H9 (cell line): ENCODE data around the gene LMTK3. TPM values are rescaled to one million over a fixed set of nuclear protein-coding genes. Genes with fewer than 3 reads are reported as not detected.

Experiments used
- DNase-seq: peaks from one replicate; pipeline ENCODE4 v3.0.0-alpha.2; 2017
- H2AFZ ChIP-seq: one replicate; pipeline ENCODE4 v1.6.1; 2013; ENCODE audit warnings: mild to moderate bottlenecking, low read length, control low read depth, moderate library complexity
- H2AK5ac ChIP-seq: 2 replicates; pipeline ENCODE4 v1.6.1; 2013; ENCODE audit warnings: low read length, control low read depth, mixed read lengths; ENCODE audit not compliant: insufficient read length
- H2BK120ac ChIP-seq: one replicate; pipeline ENCODE4 v1.6.1; 2013; ENCODE audit warnings: low read depth, mild to moderate bottlenecking, low read length, control low read depth, inconsistent platforms; ENCODE audit not compliant: poor library complexity, severe bottlenecking
- H2BK12ac ChIP-seq: 2 replicates; pipeline ENCODE4 v1.6.1; 2013; ENCODE audit warnings: low read length, control low read depth, mixed read lengths, low read depth; ENCODE audit not compliant: insufficient read length
- H2BK15ac ChIP-seq: 2 replicates; pipeline ENCODE4 v1.6.1; 2013; ENCODE audit warnings: low read depth, low read length, control low read depth
- H2BK20ac ChIP-seq: one replicate; pipeline ENCODE4 v1.6.1; 2013; ENCODE audit warnings: low read depth, mild to moderate bottlenecking, low read length, control low read depth, inconsistent platforms; ENCODE audit not compliant: poor library complexity, severe bottlenecking
- H2BK5ac ChIP-seq: 2 replicates; pipeline ENCODE4 v1.6.1; 2013; ENCODE audit warnings: low read length, control low read depth, mixed read lengths; ENCODE audit not compliant: insufficient read length
- H3K14ac ChIP-seq: 2 replicates; pipeline ENCODE4 v1.6.1; 2013; ENCODE audit warnings: low read length, control low read depth; ENCODE audit not compliant: insufficient read depth
- H3K18ac ChIP-seq: 2 replicates; pipeline ENCODE4 v1.6.1; 2013; ENCODE audit warnings: low read depth, mild to moderate bottlenecking, mixed read lengths, low read length, control low read depth; ENCODE audit not compliant: insufficient read length
- H3K23ac ChIP-seq: 2 replicates; pipeline ENCODE4 v1.6.1; 2013; ENCODE audit warnings: low read length, control low read depth, mixed read lengths, low read depth; ENCODE audit not compliant: insufficient read length
- H3K23me2 ChIP-seq: 2 replicates; pipeline ENCODE4 v1.6.1; 2013; ENCODE audit warnings: low read depth, mild to moderate bottlenecking, mixed read lengths, low read length, control low read depth; ENCODE audit not compliant: insufficient read length, poor library complexity, severe bottlenecking
- H3K27ac ChIP-seq: 2 replicates; pipeline ENCODE4 v1.5.1; 2013; ENCODE audit warnings: low read length, control low read depth, mixed read lengths, low read depth; ENCODE audit not compliant: insufficient read length
- H3K27me3 ChIP-seq: 2 replicates; pipeline ENCODE4 v1.6.1; 2013; ENCODE audit warnings: low read length, control low read depth, inconsistent platforms; ENCODE audit not compliant: insufficient read depth
- H3K4ac ChIP-seq: 2 replicates; pipeline ENCODE4 v1.6.1; 2013; ENCODE audit warnings: low read depth, mild to moderate bottlenecking, control low read depth, inconsistent platforms, low read length, moderate library complexity
- H3K4me1 ChIP-seq: 2 replicates; pipeline ENCODE4 v1.6.1; 2013; ENCODE audit warnings: low read length, control low read depth, inconsistent platforms; ENCODE audit not compliant: insufficient read depth
- H3K4me2 ChIP-seq: 2 replicates; pipeline ENCODE4 v1.6.1; 2013; ENCODE audit warnings: low read length, control low read depth, mixed read lengths; ENCODE audit not compliant: insufficient read length, insufficient read depth
- H3K56ac ChIP-seq: 2 replicates; pipeline ENCODE4 v1.6.1; 2013; ENCODE audit warnings: low read depth, mild to moderate bottlenecking, mixed read lengths, low read length, control low read depth; ENCODE audit not compliant: insufficient read length
- H3K79me1 ChIP-seq: 2 replicates; pipeline ENCODE4 v1.6.1; 2013; ENCODE audit warnings: low read depth, mild to moderate bottlenecking, moderate library complexity, low read length, control low read depth, inconsistent platforms; ENCODE audit not compliant: insufficient read depth, poor library complexity, severe bottlenecking
- H3K79me2 ChIP-seq: 2 replicates; pipeline ENCODE4 v1.6.1; 2013; ENCODE audit warnings: low read length, control low read depth, inconsistent platforms; ENCODE audit not compliant: insufficient read depth
- H3K9ac ChIP-seq: 2 replicates; pipeline ENCODE4 v1.6.1; 2013; ENCODE audit warnings: low read length, control low read depth, mixed read lengths; ENCODE audit not compliant: insufficient read length; ENCODE audit errors: extremely low read depth
- H3K9me3 ChIP-seq: one replicate; pipeline ENCODE4 v1.6.1; 2013; ENCODE audit warnings: low read depth, low read length, inconsistent platforms; ENCODE audit not compliant: control insufficient read depth
- H3T11ph ChIP-seq: one replicate; pipeline ENCODE4 v1.6.1; 2013; ENCODE audit warnings: mild to moderate bottlenecking, low read length, control low read depth, inconsistent platforms
- H4K20me1 ChIP-seq: one replicate; pipeline ENCODE4 v1.6.1; 2013; ENCODE audit not compliant: control insufficient read depth, insufficient read length, insufficient read depth
- H4K5ac ChIP-seq: 2 replicates; pipeline ENCODE4 v1.6.1; 2013; ENCODE audit warnings: low read depth, mild to moderate bottlenecking, mixed read lengths, low read length, control low read depth; ENCODE audit not compliant: insufficient read length
- H4K8ac ChIP-seq: replicated peaks from 2 replicates; pipeline ENCODE4 v1.6.1; 2013; ENCODE audit warnings: low read length, control low read depth, mixed read lengths, low read depth; ENCODE audit not compliant: insufficient read length
- H4K91ac ChIP-seq: 2 replicates; pipeline ENCODE4 v1.6.1; 2013; ENCODE audit warnings: low read depth, mild to moderate bottlenecking, moderate library complexity, mixed read lengths, low read length, control low read depth; ENCODE audit not compliant: insufficient read length
- H3K27ac Mint-ChIP-seq, 3 experiments: 2 replicates in 2 of 3; 3 replicates in 1 of 3; pipeline ENCODE4 v1.8.0; 2020 to 2021; ENCODE audit warnings: mixed read lengths in 3 of 3, mild to moderate bottlenecking in 1 of 3, moderate library complexity in 1 of 3
- H3K27me3 Mint-ChIP-seq: 2 replicates; pipeline ENCODE4 v1.8.0; 2021; ENCODE audit warnings: low read depth, mild to moderate bottlenecking, moderate library complexity, mixed read lengths
- H3K36me3 Mint-ChIP-seq, 3 experiments: 2 replicates in 2 of 3; 3 replicates in 1 of 3; pipeline ENCODE4 v1.8.0; 2020 to 2021; ENCODE audit warnings: low read depth in 3 of 3, mixed read lengths in 3 of 3; ENCODE audit not compliant: insufficient read depth in 1 of 3
- H3K4me1 Mint-ChIP-seq, 2 experiments: 2 replicates each; pipeline ENCODE4 v1.8.0; 2020; ENCODE audit warnings: mixed read lengths in 2 of 2
- H3K4me3 Mint-ChIP-seq, 2 experiments: 2 replicates in 1 of 2; 3 replicates in 1 of 2; pipeline ENCODE4 v1.8.0; 2020 to 2021; ENCODE audit warnings: mild to moderate bottlenecking in 2 of 2, mixed read lengths in 2 of 2, moderate library complexity in 1 of 2
- H3K9me3 Mint-ChIP-seq, 2 experiments: 2 replicates in 1 of 2; 3 replicates in 1 of 2; pipeline ENCODE4 v1.8.0; 2020; ENCODE audit warnings: mild to moderate bottlenecking in 2 of 2, mixed read lengths in 2 of 2, moderate library complexity in 1 of 2
- CTCF ChIP-seq: fragments of 200-600 bp; sonication (generic); conservative IDR thresholded peaks from 3 replicates; pipeline ENCODE4 v1.8.0; 2021; ENCODE audit warnings: antibody characterized with exemption, mild to moderate bottlenecking
- WGBS: extraction: QIAGEN DNeasy Blood & Tissue Kit; methylation state at CpG from one replicate; pipeline ENCODE4 v1.1.7; 2013; ENCODE audit warnings: missing lambda C conversion rate, low lambda C conversion rate, mixed read lengths; ENCODE audit not compliant: insufficient read length; ENCODE audit errors: extremely low coverage; 5-methylcytosine and 5-hydroxymethylcytosine counted together
- total RNA-seq: library from RNA; stranded (reverse); gene quantifications from 2 replicates; pipeline ENCODE4 v1.2.1, GENCODE V29; 2021

LMTK3 gene
- total RNA-seq, 1 experiment from 2014 or later = 14.4 TPM

- Histone ChIP-seq H3K23ac (no peak overlapping the region), H3K4ac (no peak overlapping the region), H2AK5ac (no peak overlapping the region), H3T11ph (no peak overlapping the region), H3K9me3 (no peaks in the 10 kb centered on the region), H3K18ac (no peak overlapping the region), H4K91ac (no peak overlapping the region), H4K8ac (no peak overlapping the region), H3K79me2 (0 out of 2 replicates have a peak, but pooled peaks cover 2% of the 10 kb centered on the region), H4K5ac (no peak overlapping the region), H3K4me1 (peaks cover 2% of the 10 kb centered on the region; the same call in 1 of the 2 replicates), H4K20me1 (no peaks in the 10 kb centered on the region), H3K27ac (peak overlapping the region; percentile 22), H3K56ac (no peak overlapping the region), H2AFZ (no peak overlapping the region), H2BK120ac (no peak overlapping the region), H2BK5ac (no peak overlapping the region), H2BK20ac (no peak overlapping the region), H3K23me2 (peaks cover 8% of the 10 kb centered on the region), H2BK15ac (no peak overlapping the region), H3K4me2 (peak overlapping the region; percentile 85), H2BK12ac (no peak overlapping the region), H3K9ac (peak overlapping the region; percentile 34), H3K14ac (no peak overlapping the region), H3K79me1 (peaks cover 3% of the 10 kb centered on the region), H3K27me3 (no peaks in the 10 kb centered on the region)
- H3K36me3 Mint-ChIP-seq = peaks cover 28 to 47% (median 32%) of the 10 kb centered on the region in 3 experiments
- peak; percentile 63 for TF ChIP-seq CTCF
- H3K4me1 Mint-ChIP-seq = peaks cover 13 to 17% of the 10 kb centered on the region in 2 experiments
- no peaks in the 10 kb centered on the region for H3K27me3 Mint-ChIP-seq
- no peaks in the 10 kb centered on the region; a peak in 1 of 5 replicates for H3K9me3 Mint-ChIP-seq
- peak overlapping the region; percentile 89 to 95 for H3K4me3 Mint-ChIP-seq
- peak overlapping the region; percentile 90 to 99 (median 97) for H3K27ac Mint-ChIP-seq
- WGBS = no CpG with 5 or more reads among the region's 6 CpGs
- DNase-seq = peak; percentile 62
Observed at GRCh38 chr19:48445256-48445605, 66.4 kb downstream of the LMTK3 start.
